ENCODE measurements around the gene TXNDC9.
"Not testable (repeated sequence)": the region's sequence is repeated elsewhere in the genome, so short reads cannot be mapped to it uniquely, and the experiment has no call there.

The TXNDC9 gene

GRCh38 chr2:99337113-99338028, 1.2 kb upstream of the TXNDC9 start, which contains the start of gene EIF5B:
EIF5B (plus strand) TSS chr2:99337389; CDS start chr2:99337555, 166 bp downstream.
- no peaks in the 10 kb centered on the region for H3K27me3 ChIP-seq (ENCODE audit: insufficient read depth, poor library complexity, severe bottlenecking)
- peaks cover 15% of the 10 kb centered on the region for H3K4me1 ChIP-seq (ENCODE audit: insufficient read depth, poor library complexity, severe bottlenecking)
- peak within 1 kb of the TSS; percentile 59 for H3K4me3 ChIP-seq (ENCODE audit: severe bottlenecking)
- ATAC-seq (ENCODE audit: low read depth), result peak; percentile 84
- peak within 1 kb of the TSS; percentile 77 for H3K27ac ChIP-seq (ENCODE audit: poor library complexity, severe bottlenecking)
- no peaks in the 10 kb centered on the region for H3K9me3 ChIP-seq (ENCODE audit: severe bottlenecking)
- peak; percentile 96 for TF ChIP-seq CTCF (IDR thresholded peaks at IDR 0.05; ENCODE audit: poor library complexity, severe bottlenecking)
- H3K36me3 ChIP-seq (ENCODE audit: low read depth), result peaks cover 12% of the 10 kb centered on the region
- peak; percentile 95 for DNase-seq (ENCODE audit: low spot score)

- peaks cover 15% of the 10 kb centered on the region for H3K4me1 ChIP-seq (ENCODE audit: insufficient read depth, poor library complexity, severe bottlenecking)
- H3K27ac ChIP-seq (ENCODE audit: poor library complexity, severe bottlenecking), result peak overlapping the region; percentile 77
- ATAC-seq (ENCODE audit: low read depth) (peak; percentile 17), DNase-seq (ENCODE audit: low spot score) (no peak)
- no peaks in the 10 kb centered on the region for H3K27me3 ChIP-seq (ENCODE audit: insufficient read depth, poor library complexity, severe bottlenecking)
- TF ChIP-seq CTCF (IDR thresholded peaks at IDR 0.05; ENCODE audit: poor library complexity, severe bottlenecking), result no peak
- H3K4me3 ChIP-seq (ENCODE audit: severe bottlenecking), result peak overlapping the region; percentile 59
- peaks cover 18% of the 10 kb centered on the region for H3K36me3 ChIP-seq (ENCODE audit: low read depth)
- H3K9me3 ChIP-seq (ENCODE audit: severe bottlenecking), result no peaks in the 10 kb centered on the region
These were observed 625 bp upstream of the TXNDC9 start for GRCh38 chr2:99336804-99337112.

GRCh38 chr2:99325384-99325783, 10.7 kb downstream of the TXNDC9 start:
- H3K4me1 ChIP-seq (ENCODE audit: insufficient read depth, poor library complexity, severe bottlenecking), result no peaks in the 10 kb centered on the region
- no peak for TF ChIP-seq CTCF (IDR thresholded peaks at IDR 0.05; ENCODE audit: poor library complexity, severe bottlenecking)
- no peak overlapping the region for H3K27ac ChIP-seq (ENCODE audit: poor library complexity, severe bottlenecking)
- H3K4me3 ChIP-seq (ENCODE audit: severe bottlenecking), result no peak overlapping the region
- no peaks in the 10 kb centered on the region for H3K27me3 ChIP-seq (ENCODE audit: insufficient read depth, poor library complexity, severe bottlenecking)
- no peak for DNase-seq (ENCODE audit: low spot score)
- H3K9me3 ChIP-seq (ENCODE audit: severe bottlenecking), result no peaks in the 10 kb centered on the region
- H3K36me3 ChIP-seq (ENCODE audit: low read depth), result peaks cover 90% of the 10 kb centered on the region
- ATAC-seq (ENCODE audit: low read depth), result no peak

- not testable (repeated sequence) for H3K9me3 ChIP-seq (ENCODE audit: severe bottlenecking); H3K27me3 ChIP-seq (ENCODE audit: insufficient read depth, poor library complexity, severe bottlenecking); DNase-seq (ENCODE audit: low spot score); H3K4me1 ChIP-seq (ENCODE audit: insufficient read depth, poor library complexity, severe bottlenecking); ATAC-seq (ENCODE audit: low read depth); H3K27ac ChIP-seq (ENCODE audit: poor library complexity, severe bottlenecking); H3K4me3 ChIP-seq (ENCODE audit: severe bottlenecking)
- H3K36me3 ChIP-seq (ENCODE audit: low read depth), result peaks cover 46% of the 10 kb centered on the region
These were observed 18.3 kb downstream of the TXNDC9 start for GRCh38 chr2:99317873-99318200.

GRCh38 chr2:99317161-99317872, 18.8 kb downstream of the TXNDC9 start:
- no peaks in the 10 kb centered on the region for H3K9me3 ChIP-seq (ENCODE audit: severe bottlenecking)
- H3K36me3 ChIP-seq (ENCODE audit: low read depth), result peaks cover 42% of the 10 kb centered on the region
- H3K4me1 ChIP-seq (ENCODE audit: insufficient read depth, poor library complexity, severe bottlenecking), result no peaks in the 10 kb centered on the region

GRCh38 chr2:99301097-99301496, 35.0 kb downstream of the TXNDC9 start, which contains the start of gene LYG1:
LYG1 (minus strand) TSS chr2:99301197; CDS start chr2:99295670, 5,527 bp downstream.
- H3K4me1 ChIP-seq (ENCODE audit: insufficient read depth, poor library complexity, severe bottlenecking); H3K9me3 ChIP-seq (ENCODE audit: severe bottlenecking); H3K27ac ChIP-seq (ENCODE audit: poor library complexity, severe bottlenecking); ATAC-seq (ENCODE audit: low read depth); H3K36me3 ChIP-seq (ENCODE audit: low read depth); H3K27me3 ChIP-seq (ENCODE audit: insufficient read depth, poor library complexity, severe bottlenecking); DNase-seq (ENCODE audit: low spot score); H3K4me3 ChIP-seq (ENCODE audit: severe bottlenecking): not testable (repeated sequence)

More at GRCh38 chr2:99317161-99317872, 18.8 kb downstream of the TXNDC9 start:
- Histone ChIP-seq H3K27ac (ENCODE audit: poor library complexity, severe bottlenecking) (no peak overlapping the region), H3K27me3 (ENCODE audit: insufficient read depth, poor library complexity, severe bottlenecking) (no peaks in the 10 kb centered on the region), H3K4me3 (ENCODE audit: severe bottlenecking) (no peak overlapping the region)
- no peak for TF ChIP-seq CTCF (IDR thresholded peaks at IDR 0.05; ENCODE audit: poor library complexity, severe bottlenecking)
- ATAC-seq (ENCODE audit: low read depth), result no peak
- no peak for DNase-seq (ENCODE audit: low spot score)

All from RWPE2 (cell line).